ENCODE data around the gene PLXDC1.

PLXDC1 gene

GRCh38 chr17:39151150-39151942 is at the start of gene PLXDC1:
PLXDC1 (minus strand) TSS chr17:39151637; CDS start chr17:39151437, 200 bp downstream.
- DNase-seq: peak; percentile 33

GRCh38 chr17:39200957-39201510 is 49.6 kb upstream of the PLXDC1 start:
- DNase-seq: no peak

- peak; percentile 85 for DNase-seq
Measured at GRCh38 chr17:39200070-39200879, 48.8 kb upstream of the PLXDC1 start, which contains the start of gene RPL19. RPL19 (plus strand) TSS chr17:39200283; CDS start chr17:39200345, 62 bp downstream.

GRCh38 chr17:39199820-39200069 is 48.3 kb upstream of the PLXDC1 start:
- DNase-seq: peak; percentile 93

- no peak for DNase-seq
Measured at GRCh38 chr17:39198186-39198566, 46.7 kb upstream of the PLXDC1 start.

GRCh38 chr17:39197380-39198185 is 46.1 kb upstream of the PLXDC1 start, which contains the start of gene CACNB1:
CACNB1 (minus strand) TSS chr17:39197669; CDS start chr17:39197495, 174 bp downstream.
- peak; percentile 86 for DNase-seq

GRCh38 chr17:39196808-39197291 is 45.4 kb upstream of the PLXDC1 start:
- DNase-seq: peak; percentile 41

- no peak for DNase-seq
Measured at GRCh38 chr17:39196241-39196807, 44.9 kb upstream of the PLXDC1 start.

GRCh38 chr17:39195568-39196160 is 44.2 kb upstream of the PLXDC1 start:
- DNase-seq: no peak

- DNase-seq: no peak
Measured at GRCh38 chr17:39194985-39195524, 43.6 kb upstream of the PLXDC1 start.

GRCh38 chr17:39194089-39194984 is 42.9 kb upstream of the PLXDC1 start:
- DNase-seq: no peak

- DNase-seq: no peak
Measured at GRCh38 chr17:39193346-39193745, 41.9 kb upstream of the PLXDC1 start.

- no peak for DNase-seq
Measured at GRCh38 chr17:39192901-39193300, 41.5 kb upstream of the PLXDC1 start.

- no peak for DNase-seq
Measured at GRCh38 chr17:39191750-39192510, 40.5 kb upstream of the PLXDC1 start.

- DNase-seq: no peak
Measured at GRCh38 chr17:39187152-39187830, 35.9 kb upstream of the PLXDC1 start.

- no peak for DNase-seq
Measured at GRCh38 chr17:39186481-39187002, 35.1 kb upstream of the PLXDC1 start.

- DNase-seq: no peak
Measured at GRCh38 chr17:39183720-39184119, 32.3 kb upstream of the PLXDC1 start.

GRCh38 chr17:39183045-39183444 is 31.6 kb upstream of the PLXDC1 start:
- DNase-seq: no peak

GRCh38 chr17:39181303-39181702 is 29.9 kb upstream of the PLXDC1 start:
- no peak for DNase-seq

All from stimulated activated CD4-positive, alpha-beta T cell treated with anti-CD3 and anti-CD28 coated beads, Interleukin-15, amount 100 ng/mL, for 24 hours (primary cell).